SHP77 (cell line): ENCODE measurements around the gene ZNF785.
A peak's percentile ranks its signal among the peaks of the same experiment; 100 is the strongest.
"Not testable (repeated sequence)": the region's sequence is repeated elsewhere in the genome, so short reads cannot be mapped to it uniquely, and the experiment has no call there.

Experiments
- DNase-seq, 2 experiments: peaks; one replicate each; lab custom pipeline; 2025; lab: John Stamatoyannopoulos, UW

The ZNF785 gene

DNA sequence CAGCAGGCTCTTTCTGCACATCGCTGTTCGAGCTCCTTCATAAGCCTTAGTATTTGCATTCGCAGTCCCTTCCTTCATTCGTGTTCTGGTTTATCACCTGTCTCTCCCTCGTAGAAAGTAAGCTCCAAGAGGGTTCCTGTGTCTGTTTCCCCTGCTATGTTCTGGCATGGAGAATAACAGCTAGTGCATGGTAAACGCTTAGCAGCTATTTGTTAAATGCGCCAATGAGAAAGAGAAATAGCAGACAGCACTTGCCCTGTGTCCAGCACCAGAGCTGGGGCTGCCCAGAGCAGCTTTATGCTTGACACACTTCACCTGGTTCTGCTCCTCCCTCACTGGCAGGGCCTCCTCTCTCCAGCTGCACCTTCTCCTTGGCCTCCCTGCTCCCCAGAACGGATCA is 19.5 kb downstream of the ZNF785 start:
- no peak for DNase-seq

DNA sequence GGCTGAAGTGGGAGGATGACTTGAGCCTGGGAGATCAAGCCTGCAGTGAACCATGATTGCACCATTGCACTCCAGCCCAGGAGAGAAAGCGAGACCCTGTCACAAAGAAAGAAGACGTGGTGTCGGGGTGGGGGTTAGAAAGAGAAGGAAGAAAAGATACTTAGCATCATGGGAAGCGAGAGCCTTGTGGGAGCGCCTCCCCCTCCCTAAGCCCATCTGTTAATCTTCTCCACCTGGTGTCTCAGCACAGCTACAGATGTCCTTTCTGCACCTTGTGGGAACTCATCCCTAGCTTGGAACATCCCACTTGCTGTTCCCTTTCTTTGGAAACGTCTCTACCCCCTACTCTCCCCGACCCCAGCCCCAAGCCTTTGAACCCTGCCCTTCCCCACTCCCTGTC is 20.0 kb downstream of the ZNF785 start:
- DNase-seq = no peak

GRCh38 chr16:30562021-30562420 is 23.5 kb downstream of the ZNF785 start:
- no peak for DNase-seq

DNA sequence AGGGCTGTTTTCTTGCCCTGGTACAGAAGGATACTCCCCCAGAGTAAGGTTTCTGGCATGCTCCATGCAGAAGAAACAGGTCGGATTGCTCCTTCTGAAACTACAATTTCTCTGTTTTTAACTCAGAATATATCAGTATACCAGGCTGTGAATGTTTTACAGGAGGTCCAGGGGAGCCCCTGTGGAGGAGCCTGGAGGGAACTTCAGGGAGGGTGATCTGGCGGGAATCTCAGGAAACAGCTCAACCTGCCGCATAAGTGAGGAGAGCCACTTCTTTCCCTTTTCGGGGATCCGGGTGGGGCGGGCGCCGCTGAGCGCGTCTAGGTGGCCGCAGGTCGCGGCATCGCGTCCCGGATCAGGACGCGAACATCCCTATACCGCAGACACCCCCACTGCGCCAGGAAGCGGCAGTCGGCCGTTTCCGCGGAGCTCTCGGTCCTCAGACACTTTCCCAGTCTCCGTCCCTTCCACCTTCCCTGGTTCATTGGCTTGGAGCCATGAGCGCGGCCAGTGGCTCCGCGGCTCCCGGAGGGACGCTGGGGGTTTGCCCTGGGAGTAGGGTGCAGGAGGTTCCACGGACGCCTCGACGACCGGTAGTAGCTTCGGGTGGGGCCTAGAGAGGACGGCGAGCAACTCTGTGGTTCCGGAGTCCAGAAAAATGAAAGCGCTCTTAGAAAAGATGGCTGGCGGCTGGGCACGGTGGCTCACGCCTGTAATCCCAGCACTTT is 24.2 kb downstream of the ZNF785 start:
- DNase-seq = no peak

DNA sequence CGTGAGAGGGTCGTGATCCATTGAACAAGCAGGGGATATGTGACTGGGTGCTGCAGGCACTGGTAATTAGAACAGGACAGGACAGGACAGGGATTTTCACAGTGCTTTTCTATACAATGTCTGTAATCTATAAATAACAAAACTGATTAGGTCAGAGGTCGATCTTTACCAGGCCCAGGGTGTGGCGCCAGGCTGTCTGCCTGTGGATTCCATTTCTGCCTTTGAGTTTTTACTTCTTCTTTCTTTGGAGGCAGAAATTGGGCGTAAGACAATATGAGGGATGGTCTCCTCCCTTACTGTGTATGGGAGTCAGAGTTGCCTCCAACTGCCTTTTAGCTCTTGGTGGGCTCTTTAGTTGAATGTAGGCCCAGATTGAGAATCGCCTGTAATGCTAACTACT is 25.8 kb downstream of the ZNF785 start:
- no peak for DNase-seq

DNA sequence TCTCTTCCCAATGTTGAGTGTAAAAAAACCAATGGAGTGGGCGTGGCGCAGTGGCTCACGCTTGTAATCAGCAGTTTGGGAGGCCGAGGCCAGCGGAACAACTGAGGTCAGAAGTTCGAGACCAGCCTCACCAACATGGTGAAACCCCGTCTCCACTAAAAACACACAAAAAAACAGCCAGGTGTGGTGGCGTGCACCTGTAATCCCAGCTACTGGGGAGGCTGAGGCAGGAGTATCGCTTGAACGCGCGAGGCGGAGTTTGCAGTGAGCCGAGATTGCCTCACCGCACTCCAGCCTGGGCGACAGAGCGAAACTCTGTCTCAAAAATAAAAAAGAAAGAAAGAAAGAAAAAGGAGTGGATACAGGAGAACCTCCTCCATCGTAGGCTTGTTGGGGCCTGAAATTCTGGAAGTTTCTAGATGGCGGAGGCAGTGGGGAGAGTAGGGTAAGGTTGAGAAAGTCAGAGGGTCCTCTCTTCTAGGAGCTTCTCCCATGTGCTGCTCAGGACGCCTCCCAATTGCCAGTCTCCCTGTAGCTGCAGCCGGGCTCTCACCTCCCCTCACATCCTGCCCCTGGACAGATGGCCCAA is 26.6 kb downstream of the ZNF785 start:
- no peak for DNase-seq

DNA sequence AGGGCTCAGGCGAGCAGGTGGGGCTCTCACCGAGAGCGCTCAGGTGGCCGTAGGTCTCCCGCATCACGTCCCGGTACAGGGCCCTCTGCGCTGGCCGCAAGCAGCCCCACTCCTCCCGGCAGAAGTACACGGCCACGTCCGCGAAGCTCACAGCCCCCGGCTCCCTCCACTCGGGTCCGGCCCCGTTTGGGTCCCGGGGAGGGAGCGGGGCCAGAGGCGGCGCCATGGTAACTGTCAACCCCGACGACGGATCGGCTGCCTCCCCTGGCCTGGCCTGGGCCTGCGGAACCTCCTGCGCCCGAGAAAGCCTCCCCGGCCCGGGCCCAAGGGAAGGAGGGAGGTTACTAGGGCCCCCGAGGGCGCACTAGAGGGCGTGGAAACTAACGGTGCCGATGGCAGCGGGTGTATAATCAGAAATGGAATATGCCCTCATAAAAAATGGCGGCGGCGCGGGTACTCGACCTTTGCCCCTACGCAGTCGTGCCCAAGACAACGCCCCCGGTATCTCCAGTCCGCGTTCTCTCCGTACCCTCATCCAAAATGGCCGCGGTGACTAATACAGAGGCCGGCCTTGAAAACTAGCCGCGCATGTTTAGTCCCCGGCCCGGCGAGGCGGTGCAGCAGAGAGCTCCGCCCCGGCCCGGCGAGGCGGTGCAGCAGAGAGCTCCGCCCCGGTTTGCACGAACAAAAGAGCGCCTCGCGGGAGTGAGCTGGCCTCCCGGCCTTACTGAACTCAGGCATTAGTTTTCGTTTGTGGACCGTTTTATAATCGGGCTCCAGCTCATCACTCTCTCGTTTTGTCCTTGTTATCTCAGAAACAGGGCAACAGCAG is 27.3 kb downstream of the ZNF785 start, which contains the start of gene ZNF764:
Gene ZNF764, minus strand, starts transcription at position 418 of the 832 bp plus-strand sequence. Its CDS starts 192 bp downstream, at position 226.
- DNase-seq = peak; percentile 99 to 100

- peak in 1 of 2 experiments; percentile 17 for DNase-seq
Measured at GRCh38 chr16:30557707-30557956, 27.9 kb downstream of the ZNF785 start.

GRCh38 chr16:30556125-30556473 is 29.4 kb downstream of the ZNF785 start:
- DNase-seq = no peak

DNA sequence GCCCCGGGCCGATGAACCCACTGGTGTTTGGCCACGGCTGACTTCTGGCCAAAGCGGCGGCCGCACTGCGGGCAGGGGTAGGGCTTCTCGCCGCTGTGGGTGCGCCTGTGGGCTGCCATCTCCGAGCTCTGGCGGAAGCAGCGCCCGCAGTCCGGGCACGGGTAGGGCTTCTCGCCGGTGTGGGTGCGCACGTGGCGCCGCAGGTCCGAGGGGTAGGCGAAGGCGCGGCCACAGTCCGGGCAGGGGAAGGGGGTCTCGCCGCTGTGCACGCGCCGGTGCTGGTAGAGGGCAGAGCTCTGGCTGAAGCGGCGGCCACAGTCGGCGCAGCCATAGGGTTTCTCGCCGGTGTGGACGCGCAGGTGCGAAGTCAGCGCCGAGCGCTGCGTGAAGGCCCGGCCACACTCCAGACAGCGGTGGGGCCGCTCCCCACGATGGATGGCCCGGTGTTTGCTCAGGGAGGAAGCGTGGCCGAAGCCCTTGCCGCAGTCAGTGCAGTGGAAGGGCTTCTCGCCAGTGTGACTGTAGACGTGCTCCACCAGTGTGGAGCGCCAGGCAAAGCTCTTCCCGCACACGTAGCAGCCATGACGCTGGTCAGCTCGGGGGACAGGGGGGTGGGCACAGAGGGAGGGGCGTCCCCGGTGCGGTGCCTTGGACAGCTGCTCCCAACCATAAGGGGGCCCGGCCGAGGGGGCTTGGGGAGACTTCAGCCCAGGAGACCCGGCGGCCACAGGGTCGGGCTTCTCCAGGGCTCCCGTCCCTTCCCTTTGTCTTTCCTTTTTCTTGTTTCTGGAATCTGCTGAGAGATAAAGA is 30.0 kb downstream of the ZNF785 start:
- no peak for DNase-seq

GRCh38 chr16:30554557-30555314 is 30.8 kb downstream of the ZNF785 start:
- DNase-seq = no peak

DNA sequence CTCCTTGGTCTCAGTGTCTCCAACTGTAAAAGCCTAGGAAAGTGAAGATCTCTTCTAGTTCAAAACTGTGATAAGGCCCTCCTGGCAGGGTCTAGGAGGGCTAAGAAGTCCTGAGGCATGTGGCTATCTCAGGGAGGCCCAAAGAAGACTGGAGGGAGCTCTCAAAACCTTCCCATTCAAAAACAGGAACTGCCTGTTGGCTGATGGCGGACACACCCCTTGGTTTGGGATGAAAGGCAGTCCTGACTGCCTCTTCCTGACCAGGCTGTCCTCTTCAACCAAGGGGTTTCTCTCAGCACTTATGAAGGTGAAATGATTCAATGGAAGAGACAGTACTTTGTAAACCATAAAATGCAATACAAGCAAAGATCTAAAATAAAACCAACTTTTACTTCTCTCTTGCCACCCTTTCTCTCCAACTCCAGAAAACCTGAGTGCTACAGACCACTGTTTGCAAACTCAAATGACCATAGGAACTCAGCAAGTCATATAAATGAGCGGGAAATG is 32.1 kb downstream of the ZNF785 start:
- DNase-seq = no peak

DNA sequence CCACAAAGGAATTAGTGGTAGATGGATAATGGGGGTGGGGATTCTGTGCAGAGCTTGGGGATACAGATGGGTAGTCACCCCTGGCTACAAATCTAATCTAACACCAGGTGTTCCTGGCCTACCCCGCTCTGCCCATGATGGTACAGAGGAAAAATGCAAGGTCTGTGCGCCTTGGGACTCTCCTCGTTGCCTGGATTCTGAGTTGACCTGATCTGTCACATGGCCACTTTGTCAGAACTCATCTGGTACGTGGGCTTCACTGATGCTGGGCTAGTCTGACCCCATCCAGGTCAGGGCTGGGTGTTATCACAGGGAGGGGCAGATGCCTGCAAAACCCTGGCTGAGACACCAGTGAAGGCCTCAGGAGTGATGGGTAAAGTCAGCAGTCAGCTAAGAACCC is 32.5 kb downstream of the ZNF785 start:
- no peak for DNase-seq

GRCh38 chr16:30551781-30552180 is 33.7 kb downstream of the ZNF785 start:
- DNase-seq = no peak

- no peak for DNase-seq
Measured at GRCh38 chr16:30548416-30549253, 36.9 kb downstream of the ZNF785 start.

GRCh38 chr16:30546115-30546514 is 39.4 kb downstream of the ZNF785 start:
- DNase-seq = no peak

DNA sequence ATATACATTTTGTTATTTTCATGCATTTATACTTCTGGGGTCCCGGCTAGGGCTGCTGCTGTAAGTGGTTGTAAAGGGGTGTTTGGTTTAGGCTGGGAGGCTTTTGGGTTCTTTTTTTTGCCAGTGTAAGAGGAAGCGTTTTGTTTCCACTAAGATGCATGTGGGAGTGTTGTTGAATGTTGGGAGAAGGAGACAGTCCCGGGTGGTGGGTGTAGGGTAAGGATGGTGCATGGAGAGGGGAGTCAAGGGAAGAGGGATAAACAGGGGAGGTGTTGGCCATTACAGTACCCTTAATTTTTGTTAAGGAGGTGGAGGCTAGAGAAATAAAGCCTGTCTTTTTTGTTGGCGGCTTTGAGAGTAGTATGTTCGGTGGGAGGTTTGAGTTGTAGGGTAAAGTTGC is 42.4 kb downstream of the ZNF785 start:
- DNase-seq = no peak

- DNase-seq = no peak
Measured at GRCh38 chr16:30541502-30542329, 43.8 kb downstream of the ZNF785 start.

DNA sequence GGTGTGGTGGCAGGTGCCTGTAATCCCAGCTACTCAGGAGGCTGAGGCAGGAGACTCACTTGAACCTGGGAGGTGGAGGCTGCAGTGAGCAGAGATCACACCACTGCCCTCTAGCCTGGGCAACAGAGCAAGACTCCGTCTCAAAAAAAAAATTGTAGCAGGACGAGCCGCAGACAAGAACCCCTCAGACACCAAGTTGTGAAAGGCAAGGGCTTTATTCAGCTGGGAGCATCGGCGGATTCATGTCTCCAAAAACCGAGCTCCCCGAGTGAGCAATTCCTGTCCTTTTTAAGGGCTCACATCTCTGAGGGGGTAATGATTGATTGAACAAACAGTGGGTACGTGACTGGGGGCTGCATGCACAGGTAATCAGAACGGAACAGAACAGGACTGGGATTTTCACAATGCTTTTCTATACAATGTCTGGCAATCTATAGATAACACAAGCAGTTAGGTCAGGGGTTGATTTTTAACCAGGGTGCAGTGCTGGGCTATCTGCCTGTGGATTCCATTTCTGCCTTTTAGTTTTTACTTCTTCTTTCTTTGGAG is 44.5 kb downstream of the ZNF785 start:
- not testable (repeated sequence) for DNase-seq
